Measurements from ENCODE around the gene UNCX.

DNA sequence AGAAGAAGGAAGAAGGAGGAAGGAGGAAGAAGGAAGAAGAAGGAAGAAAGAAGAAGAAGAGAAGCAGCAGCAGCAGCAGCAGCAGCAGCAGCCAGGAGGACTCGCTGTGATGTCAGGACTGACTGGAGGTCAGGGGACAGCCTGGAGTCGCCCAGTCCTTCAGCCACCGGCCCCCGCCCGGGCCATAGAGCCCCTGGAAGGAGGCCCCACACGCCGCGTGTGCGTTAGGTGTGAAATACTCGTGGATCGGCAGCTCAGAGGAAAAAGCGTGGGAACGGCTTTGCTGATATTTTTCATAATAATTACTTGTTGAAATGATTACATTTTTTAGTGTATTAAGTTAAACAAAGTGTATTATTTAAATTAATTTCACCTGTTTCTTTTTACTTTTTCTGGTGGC lies 48.4 kb downstream of the UNCX start:
- TF ChIP-seq, protein P1, sequence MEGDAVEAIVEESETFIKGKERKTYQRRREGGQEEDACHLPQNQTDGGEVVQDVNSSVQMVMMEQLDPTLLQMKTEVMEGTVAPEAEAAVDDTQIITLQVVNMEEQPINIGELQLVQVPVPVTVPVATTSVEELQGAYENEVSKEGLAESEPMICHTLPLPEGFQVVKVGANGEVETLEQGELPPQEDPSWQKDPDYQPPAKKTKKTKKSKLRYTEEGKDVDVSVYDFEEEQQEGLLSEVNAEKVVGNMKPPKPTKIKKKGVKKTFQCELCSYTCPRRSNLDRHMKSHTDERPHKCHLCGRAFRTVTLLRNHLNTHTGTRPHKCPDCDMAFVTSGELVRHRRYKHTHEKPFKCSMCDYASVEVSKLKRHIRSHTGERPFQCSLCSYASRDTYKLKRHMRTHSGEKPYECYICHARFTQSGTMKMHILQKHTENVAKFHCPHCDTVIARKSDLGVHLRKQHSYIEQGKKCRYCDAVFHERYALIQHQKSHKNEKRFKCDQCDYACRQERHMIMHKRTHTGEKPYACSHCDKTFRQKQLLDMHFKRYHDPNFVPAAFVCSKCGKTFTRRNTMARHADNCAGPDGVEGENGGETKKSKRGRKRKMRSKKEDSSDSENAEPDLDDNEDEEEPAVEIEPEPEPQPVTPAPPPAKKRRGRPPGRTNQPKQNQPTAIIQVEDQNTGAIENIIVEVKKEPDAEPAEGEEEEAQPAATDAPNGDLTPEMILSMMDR (conservative IDR thresholded peaks at IDR 0.05; ENCODE audit: low read depth, low read length) = no peak
- TF ChIP-seq POLR2A (IDR thresholded peaks at IDR 0.05; ENCODE audit: low read depth, low read length) = no peak
- TF ChIP-seq, protein P2, sequence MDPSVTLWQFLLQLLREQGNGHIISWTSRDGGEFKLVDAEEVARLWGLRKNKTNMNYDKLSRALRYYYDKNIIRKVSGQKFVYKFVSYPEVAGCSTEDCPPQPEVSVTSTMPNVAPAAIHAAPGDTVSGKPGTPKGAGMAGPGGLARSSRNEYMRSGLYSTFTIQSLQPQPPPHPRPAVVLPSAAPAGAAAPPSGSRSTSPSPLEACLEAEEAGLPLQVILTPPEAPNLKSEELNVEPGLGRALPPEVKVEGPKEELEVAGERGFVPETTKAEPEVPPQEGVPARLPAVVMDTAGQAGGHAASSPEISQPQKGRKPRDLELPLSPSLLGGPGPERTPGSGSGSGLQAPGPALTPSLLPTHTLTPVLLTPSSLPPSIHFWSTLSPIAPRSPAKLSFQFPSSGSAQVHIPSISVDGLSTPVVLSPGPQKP (IDR thresholded peaks at IDR 0.05; ENCODE audit: borderline replicate concordance, low read depth, low read length) = no peak
- TF ChIP-seq RFX5 (IDR thresholded peaks at IDR 0.05; ENCODE audit: low read depth, low read length) = no peak
- no peak for TF ChIP-seq BHLHE40 (IDR thresholded peaks at IDR 0.05; ENCODE audit: low read depth, low read length)
- TF ChIP-seq SMC3 (IDR thresholded peaks at IDR 0.05; ENCODE audit: low read depth, low read length) = no peak
- TF ChIP-seq MAZ (IDR thresholded peaks at IDR 0.05; ENCODE audit: borderline replicate concordance, low read depth, low read length) = no peak
- TF ChIP-seq RCOR1 (IDR thresholded peaks at IDR 0.05; ENCODE audit: insufficient replicate concordance, low read length) = no peak

Data from IMR-90 (cell line).